ENCODE data around the gene TOB2. TPM values are rescaled to one million over a fixed set of nuclear protein-coding genes. Genes with fewer than 3 reads are reported as not detected.
"Not testable (repeated sequence)": the region's sequence is repeated elsewhere in the genome, so short reads cannot be mapped to it uniquely, and the experiment has no call there.

The TOB2 gene
- total RNA-seq, 1 experiment from 2014 or later = 19.5 TPM

- Histone ChIP-seq H3K9me3 (replicated peaks) (no peaks in the 10 kb centered on the region), H3K4me3 (no peak overlapping the region), H3K36me3 (no peaks in the 10 kb centered on the region), H3K27me3 (no peaks in the 10 kb centered on the region), H3K27ac (no peak overlapping the region), H3K4me1 (no peaks in the 10 kb centered on the region)
- no peak for DNase-seq
These were observed 31.9 kb upstream of the TOB2 start for GRCh38 chr22:41478473-41478872.

GRCh38 chr22:41474872-41475451 is 28.4 kb upstream of the TOB2 start:
- H3K27ac ChIP-seq = no peak overlapping the region
- H3K9me3 ChIP-seq (replicated peaks) = no peaks in the 10 kb centered on the region
- no peak overlapping the region for H3K4me3 ChIP-seq
- H3K27me3 ChIP-seq = no peaks in the 10 kb centered on the region
- no peaks in the 10 kb centered on the region; the same call in 1 of the 2 replicates for H3K4me1 ChIP-seq
- H3K36me3 ChIP-seq = 0 out of 2 replicates have a peak, but pooled peaks cover 4% of the 10 kb centered on the region
- DNase-seq = no peak

DNA sequence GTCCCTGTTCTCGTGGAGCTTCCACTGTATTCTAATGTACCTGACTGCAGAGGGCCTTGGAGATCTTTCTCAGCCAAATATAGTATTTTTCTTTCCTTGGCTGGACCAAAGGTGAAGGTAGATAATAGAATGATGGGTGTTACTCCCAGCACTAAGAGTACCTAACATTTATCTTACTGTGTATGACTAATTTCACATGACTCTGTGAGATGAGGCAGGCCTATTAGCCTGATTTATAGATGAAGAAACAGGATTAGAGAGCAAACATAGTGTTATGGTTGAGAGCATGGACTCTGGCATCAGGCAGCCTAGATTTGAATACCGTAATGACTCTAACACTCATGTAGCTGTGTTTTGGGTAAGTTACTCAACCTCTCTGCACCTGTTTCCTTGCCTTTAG is 25.0 kb upstream of the TOB2 start:
- no peak for DNase-seq
- Histone ChIP-seq H3K27me3 (no peaks in the 10 kb centered on the region), H3K4me3 (no peak overlapping the region), H3K27ac (no peak overlapping the region), H3K36me3 (peaks cover 12% of the 10 kb centered on the region), H3K9me3 (replicated peaks) (no peaks in the 10 kb centered on the region), H3K4me1 (peaks cover 3% of the 10 kb centered on the region; the same call in 1 of the 2 replicates)

DNA sequence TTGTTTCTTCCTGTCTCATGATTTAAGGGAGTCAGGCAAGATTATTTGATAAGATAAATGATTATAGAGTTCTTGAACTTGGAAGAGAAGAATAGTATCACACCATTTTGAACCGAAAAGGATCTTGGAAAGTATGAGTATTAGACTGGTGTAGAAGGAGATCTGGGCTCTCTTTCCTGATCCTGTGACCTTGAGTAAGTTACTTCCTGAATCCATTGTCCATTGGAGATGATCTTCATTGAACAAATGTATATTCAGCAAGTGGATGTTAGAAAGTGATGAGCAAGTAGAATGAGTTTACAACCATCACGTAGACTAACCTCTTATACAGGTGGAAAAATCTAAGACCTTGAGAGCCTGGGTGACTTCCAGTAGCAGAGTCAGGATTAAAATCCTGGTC is 24.3 kb upstream of the TOB2 start:
- no peak overlapping the region for H3K27ac ChIP-seq
- no peak for DNase-seq
- no peak overlapping the region for H3K4me3 ChIP-seq
- H3K27me3 ChIP-seq = no peaks in the 10 kb centered on the region
- no peaks in the 10 kb centered on the region for H3K9me3 ChIP-seq (replicated peaks)
- H3K36me3 ChIP-seq = peaks cover 19% of the 10 kb centered on the region
- H3K4me1 ChIP-seq = peaks cover 3% of the 10 kb centered on the region; the same call in 1 of the 2 replicates

DNA sequence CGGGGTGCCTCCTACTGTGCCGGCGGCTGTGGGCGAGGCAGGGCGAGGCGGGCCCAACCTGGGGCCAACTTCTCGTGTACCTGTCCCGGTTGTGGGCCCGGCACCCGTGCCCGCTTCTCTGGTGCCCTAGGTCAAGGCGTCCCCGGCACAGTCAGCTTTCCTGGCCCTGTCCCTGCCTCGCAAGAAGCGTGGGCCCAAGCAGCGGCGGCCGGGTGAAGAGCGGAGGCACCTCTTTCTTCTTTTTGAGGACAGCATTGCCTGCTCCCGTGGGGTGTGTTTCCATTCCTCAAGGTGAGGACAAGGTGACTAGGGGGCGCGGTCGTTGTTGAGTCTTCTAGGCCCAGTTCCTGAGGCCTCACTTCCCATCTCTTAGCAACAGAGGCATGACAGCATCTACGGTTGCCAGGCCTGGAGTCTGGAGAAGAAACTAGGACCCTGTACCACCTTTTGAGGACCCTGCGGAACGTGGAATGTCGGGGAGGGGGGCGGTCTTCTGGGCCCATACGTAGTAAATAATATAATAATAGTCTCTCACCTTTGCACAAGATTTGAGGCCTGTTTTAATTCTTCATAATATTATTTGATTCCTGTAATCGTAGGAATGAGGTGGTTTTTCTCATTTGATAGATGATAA is 22.7 kb upstream of the TOB2 start:
- Histone ChIP-seq H3K27ac (peak overlapping the region; percentile 96), H3K9me3 (replicated peaks) (no peaks in the 10 kb centered on the region), H3K4me3 (peak overlapping the region; percentile 84), H3K4me1 (peaks cover 3% of the 10 kb centered on the region; the same call in 1 of the 2 replicates), H3K36me3 (peaks cover 35% of the 10 kb centered on the region), H3K27me3 (no peaks in the 10 kb centered on the region)
- DNase-seq = no peak

GRCh38 chr22:41468381-41469217 is 22.0 kb upstream of the TOB2 start, which contains the start of the genes ACO2 and PHF5A:
ACO2 (plus strand) TSS chr22:41469117; CDS start chr22:41469147, 30 bp downstream.
PHF5A (minus strand) TSS chr22:41468692; CDS start chr22:41468653, 39 bp downstream.
- H3K4me3 ChIP-seq = peak within 1 kb of the TSS; percentile 84
- peaks cover 40% of the 10 kb centered on the region for H3K36me3 ChIP-seq
- peaks cover 3% of the 10 kb centered on the region; the same call in 1 of the 2 replicates for H3K4me1 ChIP-seq
- peak; percentile 95 to 97 for DNase-seq
- H3K27ac ChIP-seq = peak within 1 kb of the TSS; percentile 96
- no peaks in the 10 kb centered on the region for H3K9me3 ChIP-seq (replicated peaks)
- H3K27me3 ChIP-seq = no peaks in the 10 kb centered on the region

DNA sequence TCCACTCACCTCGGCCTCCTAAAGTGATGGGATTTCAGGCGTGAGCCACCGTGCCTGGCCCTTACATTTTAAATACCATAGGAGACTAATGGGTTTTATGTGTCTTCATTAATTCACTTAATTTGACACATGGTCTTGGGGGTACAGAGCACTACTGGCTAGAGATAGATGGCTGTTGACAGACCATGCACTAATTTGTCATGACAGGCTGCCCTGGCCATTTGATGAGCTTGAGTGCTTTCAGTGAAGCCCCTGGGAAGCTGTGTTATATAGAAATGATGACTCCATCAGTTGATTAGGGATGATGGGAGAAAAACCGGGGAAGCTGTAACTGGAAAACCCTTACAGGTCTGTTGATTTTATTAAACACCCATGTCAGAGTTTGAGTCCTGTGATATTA is 15.3 kb upstream of the TOB2 start:
- no peak for DNase-seq
- Histone ChIP-seq H3K4me3 (no peak overlapping the region), H3K9me3 (replicated peaks) (no peaks in the 10 kb centered on the region), H3K27me3 (no peaks in the 10 kb centered on the region), H3K36me3 (peaks cover 56% of the 10 kb centered on the region), H3K27ac (no peak overlapping the region), H3K4me1 (no peaks in the 10 kb centered on the region)

DNA sequence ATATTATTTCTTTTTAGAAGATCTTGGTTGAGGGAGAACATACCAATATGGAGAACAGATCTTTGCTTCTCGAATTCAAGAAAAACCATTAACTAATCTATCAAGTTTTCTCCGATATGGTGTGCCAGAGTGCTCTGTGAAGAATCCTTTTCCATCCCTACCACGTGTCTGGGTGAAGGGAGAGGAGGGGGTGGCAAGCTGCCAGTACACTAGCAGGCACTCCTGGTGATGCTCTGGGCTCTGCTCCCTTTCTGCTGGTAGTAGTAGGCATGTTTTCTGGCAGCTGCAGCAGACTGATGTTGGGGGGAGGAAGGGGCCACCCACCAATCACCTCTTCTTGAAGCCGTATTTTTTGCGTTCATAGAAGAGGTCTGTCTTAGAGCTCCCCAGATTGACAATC is 13.5 kb upstream of the TOB2 start:
- not testable (repeated sequence) for H3K9me3 ChIP-seq (replicated peaks); H3K4me3 ChIP-seq; H3K27me3 ChIP-seq; H3K4me1 ChIP-seq; H3K27ac ChIP-seq; DNase-seq
- H3K36me3 ChIP-seq = peaks cover 39% of the 10 kb centered on the region

DNA sequence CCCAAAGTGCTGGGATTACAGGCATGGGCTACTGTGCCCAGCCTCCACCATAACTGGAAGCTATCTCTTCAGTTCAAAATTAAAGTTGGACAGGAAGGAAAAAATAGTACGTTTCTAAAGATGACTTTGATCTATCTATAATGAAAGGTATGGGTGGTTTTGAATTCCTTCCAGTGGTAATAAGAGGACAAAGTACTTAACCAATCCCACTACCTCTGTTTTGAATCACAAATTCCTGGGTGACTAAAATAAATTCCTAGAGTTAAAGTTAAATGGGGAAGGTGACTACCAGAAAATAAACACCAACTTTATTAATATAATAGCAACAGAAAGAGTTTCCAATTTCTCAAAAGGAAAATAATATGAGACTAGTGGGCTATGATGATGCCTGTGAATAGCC is 12.8 kb upstream of the TOB2 start:
- H3K4me3 ChIP-seq = no peak overlapping the region
- H3K4me1 ChIP-seq = no peaks in the 10 kb centered on the region
- no peaks in the 10 kb centered on the region for H3K9me3 ChIP-seq (replicated peaks)
- H3K27me3 ChIP-seq = no peaks in the 10 kb centered on the region
- DNase-seq = no peak
- peaks cover 33% of the 10 kb centered on the region for H3K36me3 ChIP-seq
- H3K27ac ChIP-seq = no peak overlapping the region

DNA sequence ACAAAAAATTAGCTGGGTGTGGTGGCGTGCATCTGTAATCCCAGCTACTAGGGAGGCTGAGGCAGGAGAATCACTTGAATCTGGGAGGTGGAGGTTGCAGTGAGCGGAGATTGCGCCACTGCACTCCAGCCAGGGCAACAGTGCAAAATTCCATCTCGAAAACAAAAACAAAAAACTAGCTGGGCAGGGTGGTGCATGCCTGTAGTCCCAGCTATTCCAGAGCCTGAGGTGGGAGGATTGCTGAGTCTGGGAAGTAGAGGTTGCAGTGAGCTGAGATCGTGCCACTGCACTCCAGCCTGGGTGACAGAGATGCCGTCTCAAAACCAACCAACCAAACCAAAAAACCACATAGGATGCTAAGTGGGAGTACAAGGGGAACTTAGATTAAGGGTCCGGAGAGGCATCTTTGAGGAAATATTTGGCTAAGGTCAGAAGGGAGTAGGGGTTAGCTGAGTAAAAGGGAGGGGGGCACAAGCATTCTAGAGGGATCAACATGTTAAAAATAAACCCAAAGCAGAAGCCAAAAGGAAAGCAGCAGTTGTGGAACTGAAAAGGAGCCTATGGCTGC is 11.6 kb upstream of the TOB2 start:
- no peaks in the 10 kb centered on the region for H3K4me1 ChIP-seq
- no peak for DNase-seq
- H3K9me3 ChIP-seq (replicated peaks) = no peaks in the 10 kb centered on the region
- H3K27ac ChIP-seq = no peak overlapping the region
- H3K27me3 ChIP-seq = no peaks in the 10 kb centered on the region
- no peak overlapping the region for H3K4me3 ChIP-seq
- H3K36me3 ChIP-seq = peaks cover 25% of the 10 kb centered on the region

GRCh38 chr22:41448189-41448808 is 1.7 kb upstream of the TOB2 start:
- Histone ChIP-seq H3K4me1 (no peaks in the 10 kb centered on the region), H3K27ac (peak overlapping the region; percentile 64), H3K27me3 (no peaks in the 10 kb centered on the region), H3K36me3 (no peaks in the 10 kb centered on the region), H3K4me3 (peak overlapping the region; percentile 71), H3K9me3 (replicated peaks) (no peaks in the 10 kb centered on the region)
- DNase-seq = peak; percentile 96 to 98

DNA sequence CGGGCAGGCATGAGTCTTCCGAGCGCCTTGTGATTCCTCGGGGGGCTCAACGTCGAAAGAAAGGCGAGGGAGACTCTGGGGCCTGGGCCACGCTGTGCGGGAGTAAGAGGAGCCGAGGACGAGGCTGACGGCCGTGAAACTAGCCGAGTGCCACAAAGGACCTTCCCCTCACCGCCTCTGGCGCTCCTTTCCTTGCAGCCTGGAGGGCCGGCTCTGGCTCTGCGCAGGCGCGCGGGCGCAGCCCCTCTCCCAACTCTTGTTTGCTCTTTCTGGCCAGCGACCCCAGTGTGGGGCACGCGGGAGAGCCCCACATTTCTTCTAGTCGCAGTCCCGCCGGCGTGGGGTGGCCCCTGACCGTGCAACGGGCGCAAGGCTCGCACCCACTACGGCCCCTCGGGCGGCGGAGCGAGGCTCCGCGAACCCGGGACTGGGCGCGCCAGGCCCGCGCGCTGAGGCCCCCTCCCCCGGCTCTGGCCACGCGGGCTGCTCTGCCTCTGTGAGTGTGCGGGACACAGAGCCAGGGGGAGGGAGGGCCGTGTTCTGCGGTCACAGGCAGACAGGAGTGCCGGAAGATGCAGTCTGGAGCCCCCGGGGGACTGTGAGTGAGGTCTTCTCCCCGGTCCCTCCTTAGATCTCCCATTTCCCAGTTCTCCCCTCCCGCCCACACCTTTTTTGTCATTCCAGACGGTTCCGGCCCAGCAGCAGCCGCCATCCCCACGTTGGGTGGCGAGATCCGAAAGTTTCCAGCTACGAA is 1.0 kb upstream of the TOB2 start:
- Histone ChIP-seq H3K4me3 (peak overlapping the region; percentile 71), H3K36me3 (no peaks in the 10 kb centered on the region), H3K4me1 (no peaks in the 10 kb centered on the region), H3K27me3 (no peaks in the 10 kb centered on the region), H3K9me3 (replicated peaks) (no peaks in the 10 kb centered on the region), H3K27ac (peak overlapping the region; percentile 64)
- DNase-seq = peak; percentile 71 to 75

DNA sequence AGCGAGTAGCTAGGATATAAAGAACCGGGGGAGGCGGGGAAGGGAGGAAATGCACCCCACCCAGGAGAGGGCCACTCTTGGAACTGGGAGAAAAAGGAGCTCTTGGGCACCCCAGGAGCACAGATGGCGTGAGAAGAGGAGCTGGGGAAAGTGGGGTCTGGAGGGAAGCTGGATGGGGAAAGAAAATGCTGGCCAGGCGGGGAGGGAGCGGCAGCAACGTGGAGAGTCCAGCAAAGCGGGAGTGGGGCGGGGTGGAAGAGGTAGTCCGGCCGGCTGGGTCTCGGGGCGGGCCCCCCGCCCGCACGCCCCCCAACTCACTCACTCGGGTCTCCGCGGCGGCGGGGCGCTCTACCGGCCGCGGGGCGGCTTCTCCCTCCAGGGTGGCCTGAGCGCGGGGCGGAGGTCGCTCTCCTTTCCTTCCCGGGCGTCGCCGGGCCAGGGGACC is 522 bp downstream of the TOB2 start:
- peak overlapping the region; percentile 64 for H3K27ac ChIP-seq
- no peaks in the 10 kb centered on the region for H3K9me3 ChIP-seq (replicated peaks)
- peak; percentile 16 to 36 for DNase-seq
- H3K4me3 ChIP-seq = peak overlapping the region; percentile 71
- H3K4me1 ChIP-seq = no peaks in the 10 kb centered on the region
- H3K36me3 ChIP-seq = no peaks in the 10 kb centered on the region
- H3K27me3 ChIP-seq = no peaks in the 10 kb centered on the region
